Measurements from ENCODE around the gene PMM1.
A peak's percentile ranks its signal among the peaks of the same experiment; 100 is the strongest.

The PMM1 gene

GRCh38 chr22:41534219-41534618 is 55.4 kb downstream of the PMM1 start:
- DNase-seq, result no peak

- peak; percentile 79 for DNase-seq
Observed at GRCh38 chr22:41532908-41533825, 56.5 kb downstream of the PMM1 start.

DNA sequence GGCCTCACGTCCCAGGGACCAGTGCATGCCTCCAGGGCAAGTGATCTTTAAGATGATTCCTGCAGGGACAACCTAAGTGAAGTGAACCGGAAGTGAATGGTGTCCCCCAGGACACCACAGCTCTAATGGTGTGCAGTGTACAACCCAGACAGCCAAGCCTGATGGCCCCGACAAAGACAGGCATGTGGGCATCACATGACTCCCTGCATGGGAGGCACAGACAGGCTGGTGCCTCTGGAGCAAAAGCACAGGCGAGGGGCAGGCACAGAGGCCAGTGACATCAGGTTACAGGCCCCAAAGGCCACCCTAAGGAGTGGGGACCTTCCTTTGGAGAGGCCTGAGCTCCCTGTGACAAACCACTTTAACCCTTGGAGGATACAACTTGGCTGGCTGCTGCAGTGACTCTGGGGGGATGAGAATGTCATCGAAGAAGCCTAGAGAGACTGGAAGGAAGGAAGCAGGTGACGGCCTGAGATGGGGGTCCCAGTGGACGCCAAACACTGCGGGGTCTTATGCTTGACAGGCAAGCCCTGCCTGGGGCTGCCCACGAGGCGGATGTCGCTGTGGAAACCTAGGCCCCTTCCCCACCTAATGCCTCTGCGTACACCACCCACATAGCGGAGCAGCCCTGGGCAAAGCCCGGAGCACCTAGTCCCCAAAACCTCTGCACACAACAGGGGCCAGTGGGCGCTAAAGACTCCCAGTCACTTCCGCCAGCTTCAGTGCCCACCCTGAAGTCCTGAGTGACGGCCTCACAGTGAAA is 57.7 kb downstream of the PMM1 start:
- no peak for DNase-seq

- DNase-seq, result no peak
Observed at GRCh38 chr22:41530890-41531714, 58.5 kb downstream of the PMM1 start.

GRCh38 chr22:41528938-41529561 is 60.6 kb downstream of the PMM1 start:
- no peak for DNase-seq

- DNase-seq, result no peak
Observed at GRCh38 chr22:41528132-41528766, 61.4 kb downstream of the PMM1 start.
